GM06990 (cell line): ENCODE measurements around the gene NKAIN2.

Source experiments
- DNase-seq: peaks from one replicate; pipeline ENCODE4 v3.0.0-alpha.2; 2011; ENCODE audit not compliant: insufficient read length; ENCODE audit errors: extremely low read depth
- H3K27me3 ChIP-seq: replicated peaks from 2 replicates; pipeline ENCODE4 v1.6.0; 2011; ENCODE audit warnings: low read length; ENCODE audit not compliant: control insufficient read depth, insufficient read depth
- H3K36me3 ChIP-seq: 2 replicates; pipeline ENCODE4 v1.5.1; 2011; ENCODE audit warnings: low read length; ENCODE audit not compliant: control insufficient read depth, insufficient read depth
- H3K4me3 ChIP-seq: replicated peaks from 2 replicates; pipeline ENCODE4 v1.5.1; 2011; ENCODE audit warnings: low read depth, mild to moderate bottlenecking, control low read depth, low read length
- TF ChIP-seq, protein P1 (sequence below): IDR thresholded peaks from 2 replicates; pipeline ENCODE4 v1.5.1; 2011; ENCODE audit warnings: low read length, control low read depth, mild to moderate bottlenecking, inconsistent platforms; ENCODE audit not compliant: insufficient read depth, poor library complexity, severe bottlenecking

Gene NKAIN2

DNA sequence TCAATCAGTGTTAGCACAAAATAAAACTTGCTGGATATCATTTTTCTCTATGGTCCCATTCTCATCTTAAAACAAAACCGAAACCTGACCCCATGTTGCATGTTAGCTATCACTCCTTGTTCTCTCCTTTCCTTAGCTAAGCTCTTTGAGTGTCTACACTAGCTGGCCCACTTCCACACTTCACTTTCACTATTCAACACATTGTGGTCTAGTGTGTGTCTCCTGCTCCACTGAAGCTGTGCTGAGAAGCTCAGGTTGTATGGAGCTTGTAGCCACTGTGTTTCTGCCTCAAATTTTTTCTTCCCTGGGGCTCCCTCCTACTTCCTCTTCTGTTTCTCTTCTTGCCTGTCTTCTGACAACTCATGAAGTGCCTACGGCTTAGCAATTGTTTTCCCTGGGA lies 223.0 kb downstream of the NKAIN2 start:
- Histone ChIP-seq H3K27me3 (no peaks in the 10 kb centered on the region), H3K4me3 (no peak overlapping the region), H3K36me3 (no peaks in the 10 kb centered on the region)
- no peak for DNase-seq
- TF ChIP-seq, protein P1, sequence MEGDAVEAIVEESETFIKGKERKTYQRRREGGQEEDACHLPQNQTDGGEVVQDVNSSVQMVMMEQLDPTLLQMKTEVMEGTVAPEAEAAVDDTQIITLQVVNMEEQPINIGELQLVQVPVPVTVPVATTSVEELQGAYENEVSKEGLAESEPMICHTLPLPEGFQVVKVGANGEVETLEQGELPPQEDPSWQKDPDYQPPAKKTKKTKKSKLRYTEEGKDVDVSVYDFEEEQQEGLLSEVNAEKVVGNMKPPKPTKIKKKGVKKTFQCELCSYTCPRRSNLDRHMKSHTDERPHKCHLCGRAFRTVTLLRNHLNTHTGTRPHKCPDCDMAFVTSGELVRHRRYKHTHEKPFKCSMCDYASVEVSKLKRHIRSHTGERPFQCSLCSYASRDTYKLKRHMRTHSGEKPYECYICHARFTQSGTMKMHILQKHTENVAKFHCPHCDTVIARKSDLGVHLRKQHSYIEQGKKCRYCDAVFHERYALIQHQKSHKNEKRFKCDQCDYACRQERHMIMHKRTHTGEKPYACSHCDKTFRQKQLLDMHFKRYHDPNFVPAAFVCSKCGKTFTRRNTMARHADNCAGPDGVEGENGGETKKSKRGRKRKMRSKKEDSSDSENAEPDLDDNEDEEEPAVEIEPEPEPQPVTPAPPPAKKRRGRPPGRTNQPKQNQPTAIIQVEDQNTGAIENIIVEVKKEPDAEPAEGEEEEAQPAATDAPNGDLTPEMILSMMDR = no peak

DNA sequence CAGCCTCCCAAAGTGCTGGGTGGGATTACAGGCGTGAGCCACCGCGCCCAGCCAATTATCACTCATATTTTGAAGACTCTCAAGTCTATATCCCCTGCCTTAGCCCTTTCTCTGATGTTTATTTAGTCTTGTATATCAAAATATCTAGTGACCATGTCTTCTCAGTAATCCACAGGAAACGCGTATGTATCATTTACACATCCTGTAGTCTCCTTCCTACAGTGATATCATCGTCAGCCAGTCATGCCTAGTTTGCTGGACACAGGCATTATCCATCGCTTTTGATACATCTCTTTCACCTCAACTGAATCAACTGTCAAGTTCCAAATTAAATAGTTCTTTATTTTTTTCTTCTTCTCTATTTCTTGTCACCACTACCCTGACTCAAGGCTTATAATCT lies 223.7 kb downstream of the NKAIN2 start:
- H3K4me3 ChIP-seq = no peak overlapping the region
- DNase-seq = no peak
- TF ChIP-seq, protein P1 = no peak

DNA sequence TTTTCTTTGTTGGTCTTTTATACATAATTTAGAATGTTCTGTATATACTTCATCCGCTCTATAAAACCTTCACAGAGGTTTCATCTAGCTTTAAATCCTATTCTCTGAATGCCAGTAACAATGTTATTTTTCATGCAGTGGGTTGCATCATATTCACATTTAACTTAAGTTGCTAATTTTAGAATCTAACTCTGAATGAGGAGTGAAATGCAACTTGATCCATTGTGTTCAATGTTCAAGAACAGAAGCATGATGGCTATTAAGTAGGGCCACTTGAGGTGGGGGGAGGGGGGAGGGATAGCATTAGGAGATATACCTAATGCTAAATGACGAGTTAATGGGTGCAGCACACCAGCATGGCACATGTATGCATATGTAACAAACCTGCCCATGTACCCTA lies 224.5 kb downstream of the NKAIN2 start:
- H3K27me3 ChIP-seq = no peaks in the 10 kb centered on the region
- TF ChIP-seq, protein P1 = no peak
- no peak for DNase-seq
- H3K36me3 ChIP-seq = no peaks in the 10 kb centered on the region
- no peak overlapping the region for H3K4me3 ChIP-seq

More for the DNA sequence above, 223.7 kb downstream of the NKAIN2 start:
- H3K36me3 ChIP-seq = no peaks in the 10 kb centered on the region
- no peaks in the 10 kb centered on the region for H3K27me3 ChIP-seq

DNA sequence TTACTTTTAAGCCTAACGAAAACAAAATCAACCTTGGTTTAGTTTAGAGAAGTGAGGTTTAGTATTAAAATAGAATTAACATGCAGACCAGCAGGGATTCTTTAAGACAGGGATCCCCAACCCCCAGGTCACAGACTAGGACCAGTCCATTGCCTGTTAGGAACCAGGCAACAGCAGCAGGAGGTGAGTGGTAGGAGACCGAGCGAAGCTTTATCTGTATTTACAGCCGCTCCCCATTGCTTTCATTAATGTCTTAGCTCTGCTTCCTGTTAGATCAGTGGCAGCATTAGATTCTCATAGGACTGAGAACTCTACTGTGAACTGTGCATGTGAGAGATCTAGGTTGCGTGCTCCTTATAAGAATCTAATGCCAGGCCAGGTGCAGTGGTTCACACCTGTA lies 225.9 kb downstream of the NKAIN2 start:
- Histone ChIP-seq H3K4me3 (no peak overlapping the region), H3K36me3 (no peaks in the 10 kb centered on the region), H3K27me3 (no peaks in the 10 kb centered on the region)
- TF ChIP-seq, protein P1 = no peak
- no peak for DNase-seq

DNA sequence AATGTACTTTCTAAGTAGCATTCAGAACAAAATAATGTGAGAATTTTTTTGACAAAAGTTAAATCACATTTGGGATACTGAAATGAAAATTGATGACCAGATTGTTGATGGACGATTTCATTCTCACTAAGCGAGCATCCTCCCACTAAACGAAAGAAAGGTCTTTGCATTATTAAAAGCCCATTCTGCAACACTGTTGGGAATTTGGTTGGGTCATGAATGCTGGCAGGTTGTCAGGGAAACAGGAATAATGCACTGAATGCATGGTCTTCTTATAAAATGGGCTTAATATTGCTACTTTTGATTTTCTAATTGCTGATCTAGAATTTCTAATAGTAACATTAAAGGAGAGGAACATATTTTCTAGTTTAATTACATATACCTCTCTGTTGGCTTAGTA lies 229.8 kb downstream of the NKAIN2 start:
- DNase-seq = no peak
- TF ChIP-seq, protein P1 = no peak
- H3K4me3 ChIP-seq = no peak overlapping the region

DNA sequence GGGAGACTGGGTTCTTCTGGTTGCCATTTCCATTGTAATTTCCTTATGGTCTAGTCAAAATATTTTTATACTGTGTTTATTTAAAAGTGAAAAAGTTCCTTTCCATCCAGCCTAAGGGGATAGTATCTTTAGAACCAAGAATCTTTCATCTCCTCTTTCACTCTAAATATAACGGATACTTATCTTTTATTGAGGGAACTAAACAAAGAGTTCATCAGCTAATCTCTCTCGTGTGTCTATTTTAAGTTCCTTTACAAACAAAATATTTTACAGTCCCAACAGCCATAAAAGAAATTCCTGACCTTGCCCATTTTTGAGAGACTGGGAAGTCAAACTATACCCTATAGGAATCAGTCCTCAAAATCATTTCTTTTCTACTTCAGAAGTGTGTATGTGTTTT lies 232.7 kb downstream of the NKAIN2 start:
- Histone ChIP-seq H3K27me3 (no peaks in the 10 kb centered on the region), H3K36me3 (no peaks in the 10 kb centered on the region), H3K4me3 (no peak overlapping the region)
- no peak for DNase-seq
- TF ChIP-seq, protein P1 = no peak

More for the DNA sequence above, 229.8 kb downstream of the NKAIN2 start:
- Histone ChIP-seq H3K27me3 (no peaks in the 10 kb centered on the region), H3K36me3 (no peaks in the 10 kb centered on the region)
